Measurements from ENCODE around the gene SPATA20. TPM values are rescaled to one million over a fixed set of nuclear protein-coding genes. Genes with fewer than 3 reads are reported as not detected.

The SPATA20 gene
- total RNA-seq, 3 donors from 2014 or later, result 52.4 to 62.3 (median 58.4) TPM

- peak overlapping the region in 1 of 2 donors; percentile 48 for H3K27ac ChIP-seq
- TF ChIP-seq POLR2AphosphoS5 (IDR thresholded peaks at IDR 0.05), result no peak
- TF ChIP-seq POLR2A (IDR thresholded peaks at IDR 0.05), result no peak
- TF ChIP-seq, protein P1, sequence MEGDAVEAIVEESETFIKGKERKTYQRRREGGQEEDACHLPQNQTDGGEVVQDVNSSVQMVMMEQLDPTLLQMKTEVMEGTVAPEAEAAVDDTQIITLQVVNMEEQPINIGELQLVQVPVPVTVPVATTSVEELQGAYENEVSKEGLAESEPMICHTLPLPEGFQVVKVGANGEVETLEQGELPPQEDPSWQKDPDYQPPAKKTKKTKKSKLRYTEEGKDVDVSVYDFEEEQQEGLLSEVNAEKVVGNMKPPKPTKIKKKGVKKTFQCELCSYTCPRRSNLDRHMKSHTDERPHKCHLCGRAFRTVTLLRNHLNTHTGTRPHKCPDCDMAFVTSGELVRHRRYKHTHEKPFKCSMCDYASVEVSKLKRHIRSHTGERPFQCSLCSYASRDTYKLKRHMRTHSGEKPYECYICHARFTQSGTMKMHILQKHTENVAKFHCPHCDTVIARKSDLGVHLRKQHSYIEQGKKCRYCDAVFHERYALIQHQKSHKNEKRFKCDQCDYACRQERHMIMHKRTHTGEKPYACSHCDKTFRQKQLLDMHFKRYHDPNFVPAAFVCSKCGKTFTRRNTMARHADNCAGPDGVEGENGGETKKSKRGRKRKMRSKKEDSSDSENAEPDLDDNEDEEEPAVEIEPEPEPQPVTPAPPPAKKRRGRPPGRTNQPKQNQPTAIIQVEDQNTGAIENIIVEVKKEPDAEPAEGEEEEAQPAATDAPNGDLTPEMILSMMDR (IDR thresholded peaks at IDR 0.05), result no peak
- no peak for DNase-seq (ENCODE audit: low spot score in 2 of 2)
- peak overlapping the region; percentile 12 to 76 (median 68) for H3K4me3 ChIP-seq
- no peaks in the 10 kb centered on the region for H3K9me3 ChIP-seq
- H3K4me1 ChIP-seq, result peaks cover 0 to 9% of the 10 kb centered on the region in 2 donors
- H3K27me3 ChIP-seq, result peaks cover 3 to 28% of the 10 kb centered on the region in 2 donors
- intact Hi-C loops (cut with DNase I; ENCODE audit: low total_unique reads), result no loop called here
- no peaks in the 10 kb centered on the region for H3K36me3 ChIP-seq
Observed at GRCh38 chr17:50558941-50559614, 12.1 kb downstream of the SPATA20 start.

- peak in 1 of 2 donors; percentile 73 for DNase-seq (ENCODE audit: low spot score in 2 of 2)
- Histone ChIP-seq H3K4me3 (peak overlapping the region; percentile 42 to 76 (median 68)), H3K4me1 (peaks cover 0 to 9% of the 10 kb centered on the region in 2 donors), H3K27me3 (peaks cover 3 to 32% of the 10 kb centered on the region in 2 donors), H3K9me3 (no peaks in the 10 kb centered on the region), H3K27ac (peak overlapping the region in 1 of 2 donors; percentile 92), H3K36me3 (no peaks in the 10 kb centered on the region)
- intact Hi-C loops (cut with DNase I; ENCODE audit: low total_unique reads), result no loop called here
- TF ChIP-seq, protein P1 (IDR thresholded peaks at IDR 0.05), result no peak
- TF ChIP-seq POLR2AphosphoS5 (IDR thresholded peaks at IDR 0.05), result no peak
- TF ChIP-seq POLR2A (IDR thresholded peaks at IDR 0.05), result no peak
Observed at GRCh38 chr17:50559674-50560184, 12.8 kb downstream of the SPATA20 start.

- intact Hi-C loops (cut with DNase I; ENCODE audit: low total_unique reads), result no loop called here
- no peak for TF ChIP-seq POLR2AphosphoS5 (IDR thresholded peaks at IDR 0.05)
- TF ChIP-seq, protein P1 (IDR thresholded peaks at IDR 0.05), result no peak
- no peak for TF ChIP-seq POLR2A (IDR thresholded peaks at IDR 0.05)
- Histone ChIP-seq H3K27ac (peak within 1 kb of the TSS; percentile 17 to 92), H3K27me3 (peaks cover 3 to 36% of the 10 kb centered on the region in 2 donors), H3K9me3 (no peaks in the 10 kb centered on the region), H3K4me3 (peak within 1 kb of the TSS; percentile 42 to 76 (median 68)), H3K36me3 (no peaks in the 10 kb centered on the region), H3K4me1 (peaks cover 0 to 9% of the 10 kb centered on the region in 2 donors)
- peak; percentile 88 to 92 for DNase-seq (ENCODE audit: low spot score in 2 of 2)
Observed at GRCh38 chr17:50560185-50560824, 13.3 kb downstream of the SPATA20 start, which contains the start of gene CACNA1G. CACNA1G (plus strand) TSS chr17:50560715; CDS start chr17:50561460, 745 bp downstream.

- TF ChIP-seq, protein P1 (IDR thresholded peaks at IDR 0.05), result no peak
- TF ChIP-seq POLR2A (IDR thresholded peaks at IDR 0.05), result no peak
- TF ChIP-seq POLR2AphosphoS5 (IDR thresholded peaks at IDR 0.05), result no peak
- Histone ChIP-seq H3K9me3 (no peaks in the 10 kb centered on the region), H3K4me3 (peak overlapping the region; percentile 42 to 76 (median 68)), H3K27me3 (peaks cover 3 to 41% of the 10 kb centered on the region in 2 donors), H3K36me3 (no peaks in the 10 kb centered on the region), H3K27ac (peak overlapping the region; percentile 17 to 92), H3K4me1 (peaks cover 0 to 9% of the 10 kb centered on the region in 2 donors)
- intact Hi-C loops (cut with DNase I; ENCODE audit: low total_unique reads), result no loop called here
- DNase-seq (ENCODE audit: low spot score in 2 of 2), result no peak
Observed at GRCh38 chr17:50560931-50561745, 14.2 kb downstream of the SPATA20 start.
